ENCODE results near the gene NPAS2. TPM values are rescaled to one million over a fixed set of nuclear protein-coding genes. Genes with fewer than 3 reads are reported as not detected.

Gene NPAS2
- total and polyA plus RNA-seq, 12 donors: 4.7 to 51.3 (median 17.6) TPM

- no peaks in the 10 kb centered on the region for H3K4me1 ChIP-seq (replicated peaks in 1 of 2)
- no peak for DNase-seq
- no peaks in the 10 kb centered on the region for H3K36me3 ChIP-seq (replicated peaks in 1 of 2)
- 90 to 100% (median 94%) methylated on average over 1 to 5 of the region's 5 CpGs for WGBS, 4 donors
- intact Hi-C loops (cut with DNase I): no loop called here
- H3K9me3 ChIP-seq (replicated peaks in 1 of 3): no peaks in the 10 kb centered on the region
- H3K27ac ChIP-seq: no peak overlapping the region
- H3K4me3 ChIP-seq: no peak overlapping the region
- no peak for TF ChIP-seq CTCF (IDR thresholded peaks at IDR 0.05)
- TF ChIP-seq POLR2A (IDR thresholded peaks at IDR 0.05): no peak
- no peaks in the 10 kb centered on the region for H3K27me3 ChIP-seq
Observed at GRCh38 chr2:100845141-100845991, 25.4 kb downstream of the NPAS2 start.

GRCh38 chr2:100846716-100847115 is 26.8 kb downstream of the NPAS2 start:
- Histone ChIP-seq H3K27ac (no peak overlapping the region), H3K4me3 (no peak overlapping the region), H3K36me3 (replicated peaks in 1 of 2) (no peaks in the 10 kb centered on the region), H3K9me3 (replicated peaks in 1 of 3) (no peaks in the 10 kb centered on the region), H3K27me3 (no peaks in the 10 kb centered on the region), H3K4me1 (replicated peaks in 1 of 2) (no peaks in the 10 kb centered on the region)
- whole genome bisulfite sequencing, 4 donors: 92 to 98% (median 95%) methylated on average over 2 of the region's 2 CpGs
- no peak for TF ChIP-seq CTCF (IDR thresholded peaks at IDR 0.05)
- no peak for TF ChIP-seq POLR2A (IDR thresholded peaks at IDR 0.05)
- DNase-seq: no peak
- intact Hi-C loops (cut with DNase I): no loop called here

- H3K4me3 ChIP-seq: no peak overlapping the region
- intact Hi-C loops (cut with DNase I): no loop called here
- H3K27me3 ChIP-seq: no peaks in the 10 kb centered on the region
- TF ChIP-seq CTCF (IDR thresholded peaks at IDR 0.05) (no peak), POLR2A (IDR thresholded peaks at IDR 0.05) (no peak)
- no peaks in the 10 kb centered on the region for H3K36me3 ChIP-seq (replicated peaks in 1 of 2)
- H3K27ac ChIP-seq: no peak overlapping the region
- no peak for DNase-seq
- no peaks in the 10 kb centered on the region for H3K4me1 ChIP-seq (replicated peaks in 1 of 2)
- 88 to 97% (median 93%) methylated on average over 4 of the region's 4 CpGs for WGBS, 4 donors
- H3K9me3 ChIP-seq (replicated peaks in 1 of 3): no peaks in the 10 kb centered on the region
Observed at GRCh38 chr2:100852447-100852846, 32.5 kb downstream of the NPAS2 start.

GRCh38 chr2:100852999-100853908 is 33.3 kb downstream of the NPAS2 start:
- WGBS, 4 donors: 85 to 90% (median 87%) methylated on average over 13 to 14 of the region's 14 CpGs
- H3K4me1 ChIP-seq (replicated peaks in 1 of 2): no peaks in the 10 kb centered on the region
- no peak overlapping the region for H3K4me3 ChIP-seq
- intact Hi-C loops (cut with DNase I): no loop called here
- no peak overlapping the region for H3K27ac ChIP-seq
- H3K36me3 ChIP-seq (replicated peaks in 1 of 2): no peaks in the 10 kb centered on the region
- H3K27me3 ChIP-seq: no peaks in the 10 kb centered on the region
- no peak for DNase-seq
- H3K9me3 ChIP-seq (replicated peaks in 1 of 3): no peaks in the 10 kb centered on the region
- no peak for TF ChIP-seq CTCF (IDR thresholded peaks at IDR 0.05)
- TF ChIP-seq POLR2A (IDR thresholded peaks at IDR 0.05): no peak

Measured in adrenal gland (tissue), 12 donors.